Measurements from ENCODE around the gene ARID1B. TPM values are rescaled to one million over a fixed set of nuclear protein-coding genes. Genes with fewer than 3 reads are reported as not detected.

Gene ARID1B
- total RNA-seq, 4 donors from 2014 or later, result 25.2 to 103 (median 59.5) TPM

DNA sequence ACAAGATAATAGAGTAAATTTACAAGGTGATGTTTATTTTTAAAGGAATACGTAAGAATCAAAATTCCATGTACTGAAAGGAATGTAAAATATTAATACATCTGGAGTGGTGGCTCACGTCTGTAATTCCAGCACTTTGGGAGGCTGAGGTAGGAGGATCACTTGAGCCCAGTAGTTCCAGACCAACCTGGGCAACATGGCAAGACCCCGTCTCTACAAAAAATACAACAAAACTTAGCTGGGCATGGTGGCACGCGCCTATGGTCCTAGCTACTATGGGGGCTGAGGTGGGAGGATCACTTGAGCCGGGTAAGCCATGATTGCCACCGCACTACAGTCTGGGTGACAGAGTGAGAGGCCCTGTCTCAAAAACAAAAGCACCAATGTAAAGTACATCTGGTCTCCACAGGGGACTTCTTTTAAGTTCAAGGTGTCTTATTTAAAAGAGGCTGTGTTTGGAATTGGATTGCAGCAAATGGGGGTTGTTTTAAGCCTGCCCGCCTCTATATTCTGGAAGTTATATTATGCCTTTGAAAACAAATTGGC lies 36.9 kb downstream of the ARID1B start:
- Histone ChIP-seq H3K27me3 (no peaks in the 10 kb centered on the region), H3K36me3 (peaks cover 0 to 9% (median 0%) of the 10 kb centered on the region in 3 donors), H3K4me1 (peaks cover 5 to 68% (median 13%) of the 10 kb centered on the region in 3 donors), H3K27ac (no peak overlapping the region), H3K9me3 (no peaks in the 10 kb centered on the region), H3K4me3 (no peak overlapping the region)
- DNase-seq, result no peak
- WGBS, 2 donors, result 84 to 89% methylated on average over 8 of the region's 8 CpGs
- TF ChIP-seq CTCF (IDR thresholded peaks at IDR 0.05), result no peak
- intact Hi-C loops (cut with DNase I), result no loop called here

GRCh38 chr6:156816505-156816904 lies 39.3 kb downstream of the ARID1B start:
- intact Hi-C loops (cut with DNase I), result no loop called here
- peaks cover 6 to 63% (median 16%) of the 10 kb centered on the region in 3 donors for H3K4me1 ChIP-seq
- no peaks in the 10 kb centered on the region for H3K27me3 ChIP-seq
- H3K27ac ChIP-seq, result peak overlapping the region in 2 of 4 donors; percentile 44 to 63
- no peaks in the 10 kb centered on the region for H3K36me3 ChIP-seq
- no peak for DNase-seq
- no peak for TF ChIP-seq CTCF (IDR thresholded peaks at IDR 0.05)
- H3K9me3 ChIP-seq, result no peaks in the 10 kb centered on the region
- WGBS, 2 donors, result 72 to 74% methylated on average over 7 of the region's 7 CpGs
- H3K4me3 ChIP-seq, result no peak overlapping the region

DNA sequence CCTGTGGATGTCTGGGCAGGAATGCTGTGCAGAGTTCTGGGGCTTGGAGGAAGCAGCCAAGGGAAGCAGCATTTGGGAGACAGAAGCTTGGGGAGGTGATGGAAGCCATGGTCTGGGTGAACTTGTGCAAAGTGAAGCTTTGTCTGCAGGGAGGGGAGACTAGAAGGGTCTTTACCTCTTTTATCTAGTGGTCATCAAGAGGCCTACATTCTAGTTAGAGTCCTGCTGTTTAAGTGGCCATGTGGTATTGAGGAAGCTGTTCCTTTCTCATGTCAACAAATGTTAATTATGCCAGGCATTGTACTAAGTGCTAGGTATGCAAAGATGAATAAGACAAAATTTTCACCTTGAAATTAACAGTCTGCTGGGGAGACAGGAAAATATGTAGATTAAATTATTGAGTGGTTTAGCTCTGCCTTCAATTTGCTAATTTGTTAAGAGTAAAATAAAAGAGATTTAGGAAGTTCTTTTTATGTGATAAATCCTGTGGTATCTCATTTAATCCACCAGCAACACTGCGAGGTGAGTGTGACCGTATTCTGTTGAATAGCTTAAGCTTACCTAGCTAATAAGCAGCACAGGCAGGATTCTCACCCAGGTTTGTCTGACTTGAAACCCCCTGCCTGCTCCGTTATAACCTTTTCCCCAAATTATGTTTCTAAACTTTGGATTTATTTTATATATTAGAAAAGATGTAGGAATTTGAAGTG lies 43.1 kb downstream of the ARID1B start:
- 81 to 83% methylated on average over 3 of the region's 3 CpGs for WGBS, 2 donors
- no peak overlapping the region for H3K27ac ChIP-seq
- no peaks in the 10 kb centered on the region for H3K9me3 ChIP-seq
- no peak for DNase-seq
- no peak for TF ChIP-seq POLR2A (IDR thresholded peaks at IDR 0.05)
- no peak for TF ChIP-seq CTCF (IDR thresholded peaks at IDR 0.05)
- H3K4me1 ChIP-seq, result peaks cover 10 to 74% (median 24%) of the 10 kb centered on the region in 3 donors
- no peaks in the 10 kb centered on the region for H3K36me3 ChIP-seq
- intact Hi-C loops (cut with DNase I), result no loop called here
- no peaks in the 10 kb centered on the region for H3K27me3 ChIP-seq
- no peak overlapping the region for H3K4me3 ChIP-seq

DNA sequence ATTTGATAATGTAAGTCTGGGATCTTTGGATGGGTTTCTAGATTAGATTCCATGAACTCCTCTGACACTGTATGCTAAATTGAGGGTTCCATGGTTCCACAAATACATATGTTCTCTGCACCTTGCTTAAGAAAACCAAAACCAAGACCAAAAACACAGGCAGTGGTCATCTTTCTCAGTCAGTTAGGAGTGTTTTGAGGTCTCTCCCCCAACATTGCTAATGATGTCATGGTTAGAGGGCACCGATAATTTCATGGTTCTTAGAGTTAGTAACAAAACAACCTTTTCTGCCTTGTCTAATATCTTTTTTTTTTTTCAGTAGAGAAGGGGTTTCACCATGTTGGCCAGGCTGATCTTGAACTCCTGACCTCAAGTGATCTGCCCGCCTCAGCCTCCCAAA lies 44.5 kb downstream of the ARID1B start:
- H3K9me3 ChIP-seq, result no peaks in the 10 kb centered on the region
- WGBS, 2 donors, result 88 to 96% methylated on average over 2 of the region's 2 CpGs
- H3K36me3 ChIP-seq, result no peaks in the 10 kb centered on the region
- H3K27ac ChIP-seq, result no peak overlapping the region
- intact Hi-C loops (cut with DNase I), result no loop called here
- H3K4me3 ChIP-seq, result no peak overlapping the region
- DNase-seq, result no peak
- H3K27me3 ChIP-seq, result no peaks in the 10 kb centered on the region
- peaks cover 13 to 73% (median 19%) of the 10 kb centered on the region in 3 donors for H3K4me1 ChIP-seq
- TF ChIP-seq POLR2A (IDR thresholded peaks at IDR 0.05), result no peak
- TF ChIP-seq CTCF (IDR thresholded peaks at IDR 0.05), result no peak

GRCh38 chr6:156822747-156823206 lies 45.6 kb downstream of the ARID1B start:
- Histone ChIP-seq H3K9me3 (no peaks in the 10 kb centered on the region), H3K27ac (peak overlapping the region in 2 of 4 donors; percentile 22 to 42), H3K4me1 (peaks cover 23 to 73% (median 23%) of the 10 kb centered on the region in 3 donors), H3K4me3 (no peak overlapping the region), H3K36me3 (no peaks in the 10 kb centered on the region), H3K27me3 (no peaks in the 10 kb centered on the region)
- DNase-seq, result no peak
- intact Hi-C loops (cut with DNase I), result no loop called here
- WGBS, 2 donors, result 67 to 72% methylated on average over 10 to 13 of the region's 14 CpGs
- TF ChIP-seq CTCF (IDR thresholded peaks at IDR 0.05), result no peak
- TF ChIP-seq POLR2A (IDR thresholded peaks at IDR 0.05), result no peak
